Measurements from ENCODE around the gene VPS13A. TPM values are rescaled to one million over a fixed set of nuclear protein-coding genes. Genes with fewer than 3 reads are reported as not detected.
"Not testable (repeated sequence)": the region's sequence is repeated elsewhere in the genome, so short reads cannot be mapped to it uniquely, and the experiment has no call there.

VPS13A gene
- total RNA-seq, 2 donors from 2014 or later, result 42.5 to 54.4 TPM

DNA sequence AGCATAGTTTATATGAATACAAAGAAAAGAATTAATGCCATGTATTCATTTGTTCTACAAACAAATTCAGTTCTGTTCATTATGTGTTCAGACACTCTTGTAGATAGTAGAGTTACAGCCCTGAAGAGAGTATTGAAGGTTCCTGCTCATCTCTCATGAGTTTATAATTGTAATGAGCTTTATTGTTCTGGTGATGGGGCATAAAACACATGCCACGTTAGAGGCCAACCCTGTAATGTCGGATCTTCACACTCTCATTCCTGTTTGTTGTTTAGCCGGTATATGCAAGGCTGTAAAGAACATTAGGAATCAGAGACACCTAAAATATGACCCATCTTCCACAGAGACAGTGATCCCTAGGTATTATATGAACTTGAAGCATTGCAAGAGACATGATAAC is 214.5 kb downstream of the VPS13A start:
- Histone ChIP-seq H3K4me3 (no peak overlapping the region), H3K9me3 (no peaks in the 10 kb centered on the region), H3K27me3 (no peaks in the 10 kb centered on the region), H3K4me1 (no peaks in the 10 kb centered on the region), H3K27ac (no peak overlapping the region), H3K36me3 (replicated peaks in 1 of 2; ENCODE audit: insufficient read depth in 1 of 2, low read depth in 2 of 2) (no peaks in the 10 kb centered on the region)
- no peak for TF ChIP-seq POLR2A (IDR thresholded peaks at IDR 0.05)
- no peak for TF ChIP-seq CTCF (IDR thresholded peaks at IDR 0.05)
- DNase-seq (no peak), ATAC-seq (no peak)
- intact Hi-C loops (cut with DNase I), result no loop called here
- 95 to 97% methylated on average over 3 of the region's 3 CpGs for whole genome bisulfite sequencing, 2 donors

- H3K4me1 ChIP-seq, result no peaks in the 10 kb centered on the region
- intact Hi-C loops (cut with DNase I), result no loop called here
- no peak for ATAC-seq
- H3K27me3 ChIP-seq, result no peaks in the 10 kb centered on the region
- no peaks in the 10 kb centered on the region for H3K9me3 ChIP-seq
- H3K4me3 ChIP-seq, result no peak overlapping the region
- no peak for DNase-seq
- no peak overlapping the region for H3K27ac ChIP-seq
- no peak for TF ChIP-seq CTCF (IDR thresholded peaks at IDR 0.05)
- no peak for TF ChIP-seq POLR2A (IDR thresholded peaks at IDR 0.05)
- WGBS, 2 donors, result 85 to 93% methylated on average over 7 of the region's 7 CpGs
- H3K36me3 ChIP-seq (replicated peaks in 1 of 2; ENCODE audit: insufficient read depth in 1 of 2, low read depth in 2 of 2), result no peaks in the 10 kb centered on the region
Measured at GRCh38 chr9:77392328-77392727, 215.0 kb downstream of the VPS13A start.

- H3K27me3 ChIP-seq; DNase-seq; H3K27ac ChIP-seq; H3K4me3 ChIP-seq; H3K9me3 ChIP-seq; intact Hi-C loops (cut with DNase I); H3K36me3 ChIP-seq (replicated peaks in 1 of 2; ENCODE audit: insufficient read depth in 1 of 2, low read depth in 2 of 2); H3K4me1 ChIP-seq; ATAC-seq: not testable (repeated sequence)
- 89 to 94% methylated on average over 9 of the region's 9 CpGs for WGBS, 2 donors
Measured at GRCh38 chr9:77398581-77398980, 221.2 kb downstream of the VPS13A start.

DNA sequence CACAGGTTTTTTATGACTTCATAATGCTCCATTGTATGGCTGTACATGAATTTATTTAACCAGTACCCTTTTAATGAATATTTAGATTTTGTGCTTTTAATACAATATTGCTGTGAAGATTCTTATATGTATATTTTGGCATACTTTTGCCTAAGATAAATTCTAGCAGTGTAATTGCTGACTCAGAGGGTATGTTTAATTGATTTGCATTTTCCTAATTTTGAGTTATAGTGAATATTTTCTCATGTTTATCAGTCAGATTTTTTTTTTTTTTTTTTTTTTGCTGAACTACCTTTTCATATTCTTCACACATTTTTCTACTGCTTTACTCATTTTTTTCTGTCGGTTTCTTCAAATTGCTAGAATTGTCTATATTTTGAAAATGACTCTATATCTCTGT is 222.6 kb downstream of the VPS13A start:
- 90 to 100% methylated on average over 1 of the region's 1 CpG for WGBS, 2 donors
- no peaks in the 10 kb centered on the region for H3K27me3 ChIP-seq
- no peak overlapping the region for H3K4me3 ChIP-seq
- intact Hi-C loops (cut with DNase I), result no loop called here
- no peak for DNase-seq
- no peak for TF ChIP-seq POLR2A (IDR thresholded peaks at IDR 0.05)
- no peak for TF ChIP-seq CTCF (IDR thresholded peaks at IDR 0.05)
- no peak for ATAC-seq
- H3K9me3 ChIP-seq, result no peaks in the 10 kb centered on the region
- no peaks in the 10 kb centered on the region for H3K36me3 ChIP-seq (replicated peaks in 1 of 2; ENCODE audit: insufficient read depth in 1 of 2, low read depth in 2 of 2)
- no peak overlapping the region for H3K27ac ChIP-seq
- no peaks in the 10 kb centered on the region for H3K4me1 ChIP-seq

DNA sequence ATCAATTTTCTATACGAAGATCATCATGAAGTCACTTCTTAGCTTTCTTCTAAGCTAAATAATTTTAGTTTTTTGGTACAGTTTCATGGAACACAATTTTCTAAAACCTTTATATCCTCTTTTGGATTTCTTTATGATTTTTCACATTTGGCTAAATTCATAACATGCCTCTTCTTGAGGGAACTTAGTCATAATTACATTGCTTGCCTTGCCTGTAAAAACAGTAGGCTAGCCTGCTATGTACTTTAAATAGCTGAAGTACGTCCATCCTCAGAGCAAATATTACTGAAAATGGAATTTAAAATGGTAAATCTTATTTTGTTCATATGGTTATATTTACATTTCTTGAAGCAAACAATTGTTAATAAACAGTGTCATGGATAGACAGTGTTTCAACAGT is 225.0 kb downstream of the VPS13A start:
- H3K27ac ChIP-seq, result no peak overlapping the region
- WGBS, 2 donors, result 80 to 94% methylated on average over 2 of the region's 2 CpGs
- no peak for TF ChIP-seq CTCF (IDR thresholded peaks at IDR 0.05)
- TF ChIP-seq POLR2A (IDR thresholded peaks at IDR 0.05), result no peak
- no peaks in the 10 kb centered on the region for H3K36me3 ChIP-seq (replicated peaks in 1 of 2; ENCODE audit: insufficient read depth in 1 of 2, low read depth in 2 of 2)
- H3K4me3 ChIP-seq, result no peak overlapping the region
- H3K27me3 ChIP-seq, result no peaks in the 10 kb centered on the region
- no peaks in the 10 kb centered on the region for H3K4me1 ChIP-seq
- intact Hi-C loops (cut with DNase I), result no loop called here
- DNase-seq (no peak), ATAC-seq (no peak)
- no peaks in the 10 kb centered on the region for H3K9me3 ChIP-seq
